Ascending aorta (tissue), 2 donors: ENCODE results near the gene KCNG3. TPM values are rescaled to one million over a fixed set of nuclear protein-coding genes. Genes with fewer than 3 reads are reported as not detected.

Source experiments
- DNase-seq, 2 donors: peaks; one replicate each; pipeline ENCODE4 v3.0.0-alpha.2; 2019; ENCODE audit warnings: low spot score in 2 of 2
- H3K27ac ChIP-seq, 2 donors: fragments of 200-600 bp; sonication (generic); one replicate each; pipeline ENCODE4 v1.5.1; 2016 to 2017; ENCODE audit warnings: mild to moderate bottlenecking in 1 of 2
- H3K27me3 ChIP-seq: fragments of 200-600 bp; sonication (generic); one replicate; pipeline ENCODE4 v1.5.1; 2017
- H3K36me3 ChIP-seq, 2 donors: fragments of 200-600 bp; sonication (generic); one replicate each; pipeline ENCODE4 v1.5.1; 2016
- H3K4me1 ChIP-seq, 2 donors: fragments of 200-600 bp; sonication (generic); one replicate each; pipeline ENCODE4 v1.5.1; 2016 to 2017; ENCODE audit warnings: mild to moderate bottlenecking in 1 of 2
- H3K4me3 ChIP-seq, 2 donors: fragments of 200-600 bp; sonication (generic); one replicate each; pipeline ENCODE4 v1.5.1; 2016 to 2017; ENCODE audit warnings: mild to moderate bottlenecking in 1 of 2
- H3K9me3 ChIP-seq, 2 donors: fragments of 200-600 bp; sonication (generic); one replicate each; pipeline ENCODE4 v1.5.1; 2016
- CTCF ChIP-seq, 3 experiments: fragments of 200-600 bp in 2 of 3; fragments of 450-650 bp in 1 of 3; sonication (generic) in 2 of 3; IDR thresholded peaks; one replicate each; pipeline ENCODE4 v1.5.1; 2016 to 2019; ENCODE audit warnings: antibody characterized with exemption in 3 of 3, mild to moderate bottlenecking in 1 of 3, moderate library complexity in 1 of 3
- intact Hi-C: fragments of 100-400 bp; cut with DNase I; formaldehyde crosslinking; loops from one replicate; pipeline ENCODE4 v1.15.1; 2023
- total RNA-seq: library from RNA; depleted of rRNA; stranded (reverse); fragments of >200 nt; gene quantifications from one replicate; pipeline ENCODE4 v1.1.0, GENCODE V29; 2016

Gene KCNG3
- total RNA-seq, 1 donor from 2014 or later, result not detected

- H3K9me3 ChIP-seq, result no peaks in the 10 kb centered on the region
- no peaks in the 10 kb centered on the region for H3K36me3 ChIP-seq
- intact Hi-C loops, result no loop called here
- no peak overlapping the region for H3K27ac ChIP-seq
- no peak for TF ChIP-seq CTCF (IDR thresholded peaks at IDR 0.05)
- no peaks in the 10 kb centered on the region for H3K27me3 ChIP-seq
- H3K4me3 ChIP-seq, result no peak overlapping the region
- DNase-seq, result no peak
- no peaks in the 10 kb centered on the region for H3K4me1 ChIP-seq
Observed at GRCh38 chr2:42424033-42424432, 69.7 kb downstream of the KCNG3 start.

- H3K36me3 ChIP-seq, result no peaks in the 10 kb centered on the region
- H3K27me3 ChIP-seq, result no peaks in the 10 kb centered on the region
- no peaks in the 10 kb centered on the region for H3K9me3 ChIP-seq
- H3K27ac ChIP-seq, result no peak overlapping the region
- intact Hi-C loops, result no loop called here
- no peak overlapping the region for H3K4me3 ChIP-seq
- no peaks in the 10 kb centered on the region for H3K4me1 ChIP-seq
- TF ChIP-seq CTCF (IDR thresholded peaks at IDR 0.05), result no peak
- DNase-seq, result no peak
Observed at GRCh38 chr2:42421601-42422239, 72.1 kb downstream of the KCNG3 start.

DNA sequence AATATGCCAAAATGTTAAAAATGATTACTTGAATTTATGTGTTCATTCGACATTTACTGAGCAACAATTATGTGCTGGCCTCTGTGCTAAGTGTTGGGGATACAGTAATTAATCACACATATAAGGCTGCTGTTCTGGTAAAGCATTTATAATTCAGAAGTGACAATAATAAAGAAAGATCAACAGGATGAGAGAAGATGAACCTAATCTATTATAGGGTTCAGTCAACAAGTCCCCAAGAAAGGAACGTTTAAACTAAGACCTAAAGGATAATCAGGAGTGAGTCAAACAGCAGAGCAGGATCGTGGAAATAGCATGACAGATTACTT is 72.7 kb downstream of the KCNG3 start:
- H3K9me3 ChIP-seq, result no peaks in the 10 kb centered on the region
- H3K36me3 ChIP-seq, result no peaks in the 10 kb centered on the region
- no peak for TF ChIP-seq CTCF (IDR thresholded peaks at IDR 0.05)
- no peak overlapping the region for H3K27ac ChIP-seq
- H3K4me1 ChIP-seq, result no peaks in the 10 kb centered on the region
- DNase-seq, result no peak
- H3K27me3 ChIP-seq, result no peaks in the 10 kb centered on the region
- H3K4me3 ChIP-seq, result no peak overlapping the region
- intact Hi-C loops, result no loop called here

- Histone ChIP-seq H3K9me3 (peaks cover 0 to 20% of the 10 kb centered on the region in 2 donors), H3K27me3 (no peaks in the 10 kb centered on the region), H3K4me3 (no peak overlapping the region), H3K36me3 (no peaks in the 10 kb centered on the region), H3K27ac (no peak overlapping the region), H3K4me1 (no peaks in the 10 kb centered on the region)
- no peak for DNase-seq
- intact Hi-C loops, result no loop called here
- no peak for TF ChIP-seq CTCF (IDR thresholded peaks at IDR 0.05)
Observed at GRCh38 chr2:42414648-42415047, 79.1 kb downstream of the KCNG3 start.

DNA sequence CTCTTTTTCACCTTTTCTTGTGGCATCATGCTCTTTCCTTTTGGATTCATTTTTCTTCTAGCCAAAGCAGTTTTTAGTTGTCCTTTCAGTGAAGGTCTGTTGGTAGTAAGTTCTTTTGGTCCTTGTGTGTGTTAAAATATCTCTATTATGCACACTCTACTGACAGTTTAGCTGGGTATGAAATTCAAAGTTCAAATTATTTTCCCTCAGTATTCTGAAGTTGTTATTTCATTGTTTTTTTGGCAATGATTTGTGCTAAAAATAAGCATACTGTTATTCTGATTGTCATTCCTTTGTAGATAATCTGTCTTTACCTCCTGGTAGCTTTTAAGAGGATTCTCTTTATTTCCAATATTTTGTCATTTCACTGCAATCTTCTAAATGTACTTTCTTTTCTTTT is 79.6 kb downstream of the KCNG3 start:
- Histone ChIP-seq H3K9me3 (peaks cover 0 to 20% of the 10 kb centered on the region in 2 donors), H3K4me3 (no peak overlapping the region), H3K27me3 (no peaks in the 10 kb centered on the region), H3K27ac (no peak overlapping the region), H3K36me3 (no peaks in the 10 kb centered on the region), H3K4me1 (no peaks in the 10 kb centered on the region)
- TF ChIP-seq CTCF (IDR thresholded peaks at IDR 0.05), result no peak
- no peak for DNase-seq
- intact Hi-C loops, result no loop called here
